HG03565 (cell line): ENCODE results near the gene PITRM1.
"Not testable (repeated sequence)": the region's sequence is repeated elsewhere in the genome, so short reads cannot be mapped to it uniquely, and the experiment has no call there.

ENCODE experiments used
- ATAC-seq: cut with Tn5 transposase; IDR thresholded peaks from one replicate; pipeline ENCODE4 v1.9.1; 2021; ENCODE audit warnings: mild to moderate bottlenecking, moderate library complexity; ENCODE audit not compliant: unreplicated experiment

The PITRM1 gene

GRCh38 chr10:3197348-3198003, 24.9 kb upstream of the PITRM1 start:
- peak; percentile 80 for ATAC-seq

DNA sequence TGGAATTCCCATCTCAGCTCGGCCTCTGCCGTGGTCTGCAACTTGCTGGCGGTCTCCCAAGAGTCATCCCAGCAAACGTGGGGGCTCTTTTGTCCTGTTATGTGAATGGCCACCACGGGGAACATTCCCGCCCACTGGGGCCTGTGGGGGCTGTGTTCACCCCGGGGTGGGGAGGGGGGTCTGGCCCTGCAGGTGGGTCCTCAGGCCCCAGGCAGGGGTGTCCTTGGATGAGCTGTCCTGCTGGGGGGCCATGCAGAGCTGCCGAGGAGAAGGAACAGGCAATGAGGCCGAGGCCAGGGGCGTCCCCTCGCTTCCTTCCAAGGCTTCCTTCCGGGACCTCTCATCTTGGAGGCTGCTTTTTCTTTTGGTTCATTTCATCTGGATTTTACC, 24.4 kb upstream of the PITRM1 start:
- ATAC-seq: no peak

DNA sequence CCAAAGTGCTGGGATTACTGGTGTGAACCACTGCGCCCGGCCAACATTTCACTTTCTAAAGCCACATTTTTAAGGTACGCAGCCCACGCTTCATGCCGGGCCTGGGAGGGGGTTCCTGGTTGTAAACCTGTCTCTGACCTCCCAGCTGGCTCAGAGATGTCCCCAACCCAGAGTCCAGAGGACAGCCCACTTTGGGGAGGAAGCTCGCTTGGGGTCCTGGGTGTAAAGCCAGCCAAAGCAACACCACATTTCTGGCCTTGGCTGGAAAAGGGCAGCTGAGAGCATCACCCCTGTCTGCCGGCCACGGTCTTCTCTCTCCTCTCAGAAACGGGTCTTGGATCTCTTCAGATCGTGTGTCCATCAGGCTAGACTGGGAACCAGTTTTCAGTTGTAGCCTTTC, 23.9 kb upstream of the PITRM1 start:
- no peak for ATAC-seq

- ATAC-seq: no peak
Measured at GRCh38 chr10:3195726-3196125, 23.1 kb upstream of the PITRM1 start.

DNA sequence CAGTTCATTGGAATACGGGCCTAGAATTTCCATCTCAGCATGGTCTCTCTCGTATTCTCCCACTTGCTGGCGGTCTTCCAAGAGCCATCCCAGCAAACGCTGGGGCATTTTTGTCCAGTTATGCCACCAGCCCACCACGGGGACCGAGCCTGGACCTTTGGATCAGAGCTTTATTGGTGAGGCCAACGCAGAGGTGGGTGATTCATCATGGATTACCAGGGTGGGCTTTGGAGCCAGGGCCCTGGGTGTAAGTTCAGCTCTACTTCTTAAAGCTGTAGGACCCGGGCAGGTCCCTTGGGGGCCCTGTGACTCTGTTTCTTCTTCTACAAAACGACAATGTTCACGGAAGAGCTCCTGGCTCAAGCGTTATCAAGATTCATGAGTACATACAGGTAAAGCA, 22.7 kb upstream of the PITRM1 start:
- ATAC-seq: no peak

GRCh38 chr10:3194871-3195270, 22.3 kb upstream of the PITRM1 start:
- no peak for ATAC-seq

GRCh38 chr10:3193751-3194150, 21.2 kb upstream of the PITRM1 start:
- ATAC-seq: no peak

DNA sequence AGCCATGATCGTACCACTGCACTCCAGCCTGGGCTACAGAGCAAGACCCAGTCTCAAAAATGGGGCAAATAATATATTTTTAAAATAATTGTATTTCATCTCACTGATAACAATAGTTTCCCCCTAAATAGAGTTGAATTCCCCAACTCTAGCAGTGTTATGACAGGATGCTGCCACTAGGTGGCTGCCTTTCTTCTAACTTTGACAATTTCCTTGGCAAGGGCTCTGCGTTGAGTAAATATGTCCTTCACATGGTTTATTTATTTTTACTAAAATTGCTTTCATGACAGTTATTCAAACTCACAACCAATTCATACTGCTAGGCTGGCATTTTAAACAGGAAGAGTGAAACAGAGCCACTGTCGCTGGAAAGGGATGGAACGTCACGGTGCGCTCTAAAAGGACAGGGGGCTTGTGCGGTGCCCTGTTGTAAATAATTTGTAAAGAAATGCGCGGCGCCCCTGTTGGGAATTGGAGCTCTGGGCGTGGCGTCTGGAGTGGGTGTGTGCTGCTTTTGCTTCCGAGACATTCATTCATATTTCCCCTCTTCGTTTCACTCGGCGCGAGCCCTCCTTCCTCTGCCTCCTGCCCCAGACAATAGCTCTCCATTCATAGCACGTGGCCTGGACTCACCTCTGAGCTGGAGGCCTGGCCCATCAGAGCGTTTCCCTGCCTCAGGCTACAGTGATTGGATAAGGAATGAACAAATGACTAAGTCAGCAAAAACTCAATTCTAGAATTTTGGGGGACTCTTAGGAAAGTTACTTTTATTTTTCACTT, 20.5 kb upstream of the PITRM1 start:
- no peak for ATAC-seq

DNA sequence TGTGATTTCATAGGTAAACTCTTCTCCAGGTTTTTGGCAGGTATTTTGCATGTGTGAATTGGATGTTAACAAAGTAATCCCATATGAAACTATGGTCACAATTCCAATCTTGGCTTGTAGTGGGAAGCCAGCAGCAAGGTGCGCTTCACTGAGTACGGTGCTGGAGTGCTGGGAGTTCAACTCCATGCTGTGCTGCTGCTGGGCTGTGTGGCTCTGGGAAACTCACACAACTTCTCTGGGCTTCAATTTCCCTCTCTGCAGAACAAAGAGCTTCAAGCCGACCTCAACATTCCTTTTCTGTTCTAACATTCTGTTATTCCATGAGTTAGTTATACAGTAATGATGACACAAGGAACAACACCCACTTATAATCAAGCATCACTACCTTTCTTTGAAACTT, 18.2 kb upstream of the PITRM1 start:
- ATAC-seq: no peak

DNA sequence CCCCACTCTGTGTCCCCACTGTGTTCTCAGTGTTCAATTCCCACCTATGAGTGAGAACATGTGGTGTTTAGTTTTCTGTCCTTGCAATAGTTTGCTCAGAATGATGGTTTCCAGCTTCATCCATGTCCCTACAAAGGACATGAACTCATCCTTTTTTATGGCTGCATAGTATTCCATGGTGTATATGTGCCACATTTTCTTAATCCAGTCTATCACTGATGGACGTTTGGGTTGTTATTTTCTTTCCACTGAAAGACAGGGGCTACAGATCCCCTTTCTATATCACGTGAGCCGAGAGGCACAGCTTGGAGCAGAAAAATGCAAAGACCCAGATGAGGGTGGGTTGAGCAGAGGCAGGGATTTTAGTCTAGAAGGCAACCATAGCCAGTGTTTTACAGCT, 14.6 kb upstream of the PITRM1 start:
- not testable (repeated sequence) for ATAC-seq

- no peak for ATAC-seq
Measured at GRCh38 chr10:3186368-3186767, 13.8 kb upstream of the PITRM1 start.

DNA sequence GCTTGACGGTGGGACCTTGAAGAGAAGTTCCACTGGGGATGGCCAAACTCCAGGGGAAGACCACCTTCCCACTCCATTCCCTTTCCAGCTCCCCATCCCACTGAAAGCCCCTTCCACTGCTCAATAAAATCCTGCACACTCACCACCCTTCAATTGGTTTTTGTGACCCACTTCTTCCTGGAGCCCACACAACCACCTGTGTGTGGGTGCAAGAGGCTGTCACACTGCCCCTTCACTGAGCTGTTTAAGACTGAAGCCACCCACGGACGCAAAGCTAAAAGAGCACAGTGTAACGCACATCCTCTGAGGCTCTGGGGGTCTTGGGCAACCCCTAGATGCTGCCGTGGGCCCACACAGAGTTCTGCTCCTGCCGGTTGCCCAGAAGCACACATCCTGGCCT, 12.8 kb upstream of the PITRM1 start:
- no peak for ATAC-seq

GRCh38 chr10:3180355-3181025, 7.9 kb upstream of the PITRM1 start:
- ATAC-seq: no peak

GRCh38 chr10:3179174-3179573, 6.6 kb upstream of the PITRM1 start:
- ATAC-seq: no peak

- no peak for ATAC-seq
Measured at GRCh38 chr10:3178042-3178441, 5.5 kb upstream of the PITRM1 start.

DNA sequence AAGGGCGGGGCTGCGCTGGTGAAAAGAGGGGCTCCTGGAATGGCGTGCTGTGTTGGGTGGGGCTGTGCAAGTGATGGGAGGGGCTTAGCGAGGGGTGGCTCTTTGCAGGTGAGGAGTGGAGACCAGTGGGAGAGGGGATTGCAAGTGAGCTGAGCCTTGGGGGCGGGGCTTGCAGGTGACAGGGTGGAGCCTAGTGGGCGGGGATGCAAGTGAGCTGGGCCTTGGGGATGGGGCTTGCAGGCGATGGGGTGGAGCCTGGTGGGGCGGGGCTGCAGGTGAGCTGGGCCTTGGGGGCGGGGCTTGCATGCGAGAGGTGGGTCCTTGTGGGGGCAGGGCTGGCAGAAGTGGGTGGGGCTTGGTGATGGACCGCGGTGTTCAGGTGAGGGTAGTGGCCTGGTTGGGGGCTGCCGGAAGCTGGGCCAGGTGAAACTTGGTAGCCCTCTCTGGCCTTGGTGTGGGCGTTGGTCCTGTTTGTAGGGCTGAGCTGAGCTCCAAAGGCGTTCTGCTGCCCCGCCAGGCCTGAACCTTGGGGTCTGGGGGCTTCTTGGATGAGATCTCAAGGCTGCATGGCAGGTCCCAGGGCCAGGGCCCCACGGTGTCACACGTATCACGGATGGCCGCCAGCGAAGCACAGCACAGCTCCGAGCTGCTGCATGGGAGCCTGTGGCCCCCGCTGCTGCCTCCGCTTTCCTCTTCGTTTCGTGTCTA, 743 bp upstream of the PITRM1 start:
- ATAC-seq: peak; percentile 13

DNA sequence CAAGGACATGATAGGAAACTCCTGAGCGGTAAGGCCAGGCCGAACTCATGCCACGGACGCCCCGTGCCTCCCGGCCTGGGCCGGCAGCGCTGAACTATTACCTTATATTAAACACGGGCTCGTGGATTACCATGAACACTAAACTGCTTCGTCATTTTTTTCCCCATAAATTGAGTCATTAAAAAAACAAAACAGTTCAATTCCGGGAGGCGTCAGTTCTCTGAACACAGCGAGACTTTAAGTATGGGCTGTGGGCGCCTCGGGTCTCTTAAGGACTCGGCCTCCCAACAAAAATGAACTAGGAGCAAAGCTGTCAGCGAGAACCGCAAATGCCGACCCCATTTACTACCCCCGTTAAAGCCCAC, 519 bp downstream of the PITRM1 start:
- no peak for ATAC-seq

DNA sequence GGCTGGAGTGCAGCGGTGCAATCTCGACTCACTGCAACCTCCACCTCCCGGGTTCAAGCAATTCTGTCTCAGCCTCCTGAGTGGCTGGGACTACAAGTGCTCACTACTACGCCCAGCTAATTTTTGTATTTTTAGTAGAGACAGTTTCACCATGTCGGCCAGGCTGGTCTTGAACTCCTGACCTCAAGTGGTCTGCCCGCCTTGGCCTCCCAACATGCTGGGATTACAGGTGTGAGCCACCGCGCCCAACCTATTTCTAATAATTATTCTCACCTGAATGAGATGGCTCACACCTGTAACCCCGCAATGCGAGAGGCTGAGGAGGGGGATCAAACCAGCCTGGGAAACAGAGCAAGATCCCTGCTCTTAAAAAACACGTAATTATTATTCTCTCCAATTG, 1.1 kb downstream of the PITRM1 start:
- not testable (repeated sequence) for ATAC-seq

DNA sequence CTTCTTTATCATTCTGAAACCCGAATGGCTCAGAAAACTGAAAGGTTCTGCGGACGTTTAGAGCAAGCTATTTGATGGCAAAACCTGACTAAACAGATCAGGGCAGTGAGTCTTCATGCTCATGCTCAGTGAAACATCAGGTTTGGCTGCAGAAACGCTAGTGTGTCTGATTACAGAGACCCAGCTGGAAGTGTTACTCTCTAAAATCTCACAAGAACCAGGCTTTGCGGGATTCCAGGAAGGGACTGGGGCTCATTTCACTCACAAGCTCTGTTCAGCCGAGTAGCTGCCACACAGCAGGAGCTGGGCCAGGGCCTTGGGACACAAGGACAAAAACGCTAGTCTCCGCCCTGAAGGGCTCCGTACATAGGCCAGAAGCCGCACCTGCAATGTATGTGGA, 2.9 kb downstream of the PITRM1 start:
- no peak for ATAC-seq

DNA sequence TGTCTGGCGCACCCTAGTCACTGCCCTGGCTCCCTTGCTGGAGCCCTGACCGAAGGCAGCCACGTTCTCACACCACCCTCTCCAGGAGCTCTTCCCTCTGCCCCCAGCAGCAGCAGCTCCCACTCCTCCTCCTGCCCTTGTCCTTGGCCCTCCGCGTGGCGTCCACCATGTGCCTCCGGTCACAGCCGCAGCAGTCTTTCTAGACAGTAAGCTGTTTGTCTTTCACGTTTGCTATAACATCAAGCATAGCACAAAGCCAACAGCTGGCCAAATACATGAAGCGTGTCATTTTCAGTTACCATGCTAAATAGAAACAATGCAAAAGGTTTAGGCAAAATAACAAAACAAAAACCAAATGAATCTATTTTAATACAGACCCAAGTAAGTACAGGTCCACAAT, 3.3 kb downstream of the PITRM1 start:
- no peak for ATAC-seq

- ATAC-seq: no peak
Measured at GRCh38 chr10:3167611-3168330, 4.8 kb downstream of the PITRM1 start.
